ENCODE data around the gene RFLNA.

RFLNA gene

GRCh38 chr12:124294780-124295341 lies at the start of gene RFLNA:
TSS of gene RFLNA (plus strand) at chr12:124295093. CDS start at chr12:124295430, 337 bp downstream.
- no peak for DNase-seq

GRCh38 chr12:124247331-124247730 lies 47.6 kb upstream of the RFLNA start:
- DNase-seq: no peak
- H3K4me1 Mint-ChIP-seq: no peaks in the 10 kb centered on the region
- no peak overlapping the region for H3K27ac Mint-ChIP-seq
- no peak overlapping the region for H3K4me3 Mint-ChIP-seq
- no peak for ATAC-seq (replicated peaks)
- peaks cover 7 to 10% of the 10 kb centered on the region in 2 donors for H3K27me3 Mint-ChIP-seq
- H3K9me3 Mint-ChIP-seq: peaks cover 11 to 15% of the 10 kb centered on the region in 2 donors
- peaks cover 0 to 2% of the 10 kb centered on the region in 2 donors for H3K36me3 Mint-ChIP-seq

More at GRCh38 chr12:124294780-124295341, at the start of gene RFLNA:
- peak within 1 kb of the TSS; percentile 77 for H3K27ac Mint-ChIP-seq
- peak within 1 kb of the TSS in 1 of 2 donors; percentile 25 for H3K4me3 Mint-ChIP-seq
- no peaks in the 10 kb centered on the region for H3K9me3 Mint-ChIP-seq
- ATAC-seq (replicated peaks): peak; percentile 36 to 42
- H3K4me1 Mint-ChIP-seq: peaks cover 9 to 22% of the 10 kb centered on the region in 2 donors
- peaks cover 58 to 61% of the 10 kb centered on the region in 2 donors for H3K27me3 Mint-ChIP-seq
- H3K36me3 Mint-ChIP-seq: no peaks in the 10 kb centered on the region

GRCh38 chr12:124248941-124249825 lies 45.7 kb upstream of the RFLNA start:
- Mint-ChIP-seq H3K27ac (no peak overlapping the region), H3K4me3 (no peak overlapping the region), H3K9me3 (peaks cover 11 to 12% of the 10 kb centered on the region in 2 donors), H3K27me3 (peaks cover 0 to 4% of the 10 kb centered on the region in 2 donors), H3K36me3 (peaks cover 0 to 2% of the 10 kb centered on the region in 2 donors), H3K4me1 (no peaks in the 10 kb centered on the region)
- DNase-seq: no peak
- ATAC-seq (replicated peaks): no peak

- Mint-ChIP-seq H3K4me1 (no peaks in the 10 kb centered on the region), H3K36me3 (peaks cover 0 to 2% of the 10 kb centered on the region in 2 donors), H3K27ac (no peak overlapping the region), H3K9me3 (peaks cover 8 to 11% of the 10 kb centered on the region in 2 donors), H3K27me3 (peaks cover 3 to 6% of the 10 kb centered on the region in 2 donors), H3K4me3 (no peak overlapping the region)
- ATAC-seq (replicated peaks): no peak
- no peak for DNase-seq
These were observed 43.7 kb upstream of the RFLNA start for GRCh38 chr12:124251186-124251585.

GRCh38 chr12:124252964-124253363 lies 41.9 kb upstream of the RFLNA start:
- Mint-ChIP-seq H3K27me3 (peaks cover 19 to 22% of the 10 kb centered on the region in 2 donors), H3K36me3 (no peaks in the 10 kb centered on the region), H3K9me3 (peaks cover 0 to 1% of the 10 kb centered on the region in 2 donors), H3K4me1 (no peaks in the 10 kb centered on the region), H3K4me3 (no peak overlapping the region), H3K27ac (no peak overlapping the region)
- DNase-seq: no peak
- no peak for ATAC-seq (replicated peaks)

- DNase-seq (no peak), ATAC-seq (replicated peaks) (no peak)
- Mint-ChIP-seq H3K4me1 (no peaks in the 10 kb centered on the region), H3K4me3 (no peak overlapping the region), H3K9me3 (peaks cover 0 to 1% of the 10 kb centered on the region in 2 donors), H3K27me3 (peaks cover 31 to 32% of the 10 kb centered on the region in 2 donors), H3K36me3 (no peaks in the 10 kb centered on the region), H3K27ac (no peak overlapping the region)
These were observed 40.8 kb upstream of the RFLNA start for GRCh38 chr12:124254126-124254525.

- Mint-ChIP-seq H3K27me3 (peaks cover 54 to 67% of the 10 kb centered on the region in 2 donors), H3K27ac (no peak overlapping the region), H3K36me3 (no peaks in the 10 kb centered on the region), H3K4me3 (no peak overlapping the region), H3K9me3 (no peaks in the 10 kb centered on the region), H3K4me1 (peaks cover 4 to 5% of the 10 kb centered on the region in 2 donors)
- ATAC-seq (replicated peaks) (no peak), DNase-seq (no peak)
These were observed 35.5 kb upstream of the RFLNA start for GRCh38 chr12:124259154-124260066.

GRCh38 chr12:124261885-124262284 lies 33.0 kb upstream of the RFLNA start:
- Mint-ChIP-seq H3K36me3 (no peaks in the 10 kb centered on the region), H3K9me3 (peaks cover 0 to 3% of the 10 kb centered on the region in 2 donors), H3K27me3 (peaks cover 53 to 71% of the 10 kb centered on the region in 2 donors), H3K27ac (no peak overlapping the region), H3K4me1 (peaks cover 4 to 5% of the 10 kb centered on the region in 2 donors), H3K4me3 (no peak overlapping the region)
- ATAC-seq (replicated peaks): no peak
- no peak for DNase-seq

GRCh38 chr12:124264089-124264795 lies 30.7 kb upstream of the RFLNA start:
- no peak overlapping the region for H3K27ac Mint-ChIP-seq
- ATAC-seq (replicated peaks) (no peak), DNase-seq (no peak)
- no peak overlapping the region for H3K4me3 Mint-ChIP-seq
- H3K9me3 Mint-ChIP-seq: peaks cover 0 to 3% of the 10 kb centered on the region in 2 donors
- peaks cover 31 to 47% of the 10 kb centered on the region in 2 donors for H3K27me3 Mint-ChIP-seq
- H3K4me1 Mint-ChIP-seq: peaks cover 4 to 5% of the 10 kb centered on the region in 2 donors
- no peaks in the 10 kb centered on the region for H3K36me3 Mint-ChIP-seq

GRCh38 chr12:124264879-124265278 lies 30.0 kb upstream of the RFLNA start:
- ATAC-seq (replicated peaks) (no peak), DNase-seq (no peak)
- H3K4me3 Mint-ChIP-seq: no peak overlapping the region
- H3K36me3 Mint-ChIP-seq: no peaks in the 10 kb centered on the region
- H3K27me3 Mint-ChIP-seq: peaks cover 25 to 41% of the 10 kb centered on the region in 2 donors
- peaks cover 0 to 3% of the 10 kb centered on the region in 2 donors for H3K9me3 Mint-ChIP-seq
- peaks cover 0 to under 1% of the 10 kb centered on the region in 2 donors for H3K4me1 Mint-ChIP-seq
- no peak overlapping the region for H3K27ac Mint-ChIP-seq

- no peak overlapping the region for H3K4me3 Mint-ChIP-seq
- DNase-seq (no peak), ATAC-seq (replicated peaks) (no peak)
These were observed 27.6 kb upstream of the RFLNA start for GRCh38 chr12:124267205-124267778.

GRCh38 chr12:124270671-124271070 lies 24.2 kb upstream of the RFLNA start:
- H3K4me3 Mint-ChIP-seq: no peak overlapping the region
- H3K9me3 Mint-ChIP-seq: no peaks in the 10 kb centered on the region
- no peak for ATAC-seq (replicated peaks)
- H3K27me3 Mint-ChIP-seq: peaks cover 0 to 5% of the 10 kb centered on the region in 2 donors
- H3K36me3 Mint-ChIP-seq: no peaks in the 10 kb centered on the region
- H3K27ac Mint-ChIP-seq: no peak overlapping the region
- no peak for DNase-seq
- H3K4me1 Mint-ChIP-seq: peaks cover 0 to 2% of the 10 kb centered on the region in 2 donors

More at GRCh38 chr12:124267205-124267778, 27.6 kb upstream of the RFLNA start:
- peaks cover 0 to 3% of the 10 kb centered on the region in 2 donors for H3K9me3 Mint-ChIP-seq
- no peaks in the 10 kb centered on the region for H3K36me3 Mint-ChIP-seq
- H3K27me3 Mint-ChIP-seq: peaks cover 20 to 31% of the 10 kb centered on the region in 2 donors
- no peak overlapping the region for H3K27ac Mint-ChIP-seq
- no peaks in the 10 kb centered on the region for H3K4me1 Mint-ChIP-seq

GRCh38 chr12:124273630-124274029 lies 21.3 kb upstream of the RFLNA start:
- H3K9me3 Mint-ChIP-seq: no peaks in the 10 kb centered on the region
- peak; percentile 85 to 92 for ATAC-seq (replicated peaks)
- peak; percentile 29 for DNase-seq
- H3K27me3 Mint-ChIP-seq: peaks cover 6 to 17% of the 10 kb centered on the region in 2 donors
- peaks cover 5 to 6% of the 10 kb centered on the region in 2 donors for H3K4me1 Mint-ChIP-seq
- H3K27ac Mint-ChIP-seq: no peak overlapping the region
- H3K4me3 Mint-ChIP-seq: no peak overlapping the region
- H3K36me3 Mint-ChIP-seq: no peaks in the 10 kb centered on the region

Data from stimulated activated naive B cell treated with anti-CD40 and anti-IgM and Interleukin-4, amounts not matched to agents 10 μg/mL and 1 μg/mL and 100 μg/mL, for 72 hours (primary cell).